GM12865 (cell line): ENCODE data around the gene USP24.
"Not testable (repeated sequence)": the region's sequence is repeated elsewhere in the genome, so short reads cannot be mapped to it uniquely, and the experiment has no call there.

Experiments
- DNase-seq: peaks from one replicate; pipeline ENCODE4 v3.0.0; 2010; ENCODE audit warnings: low read depth
- H3K4me3 ChIP-seq: 2 replicates; pipeline ENCODE4 v1.5.1; 2011; ENCODE audit warnings: mild to moderate bottlenecking, low read depth, low read length, control low read depth
- TF ChIP-seq, protein P1 (sequence below): IDR thresholded peaks from 2 replicates; pipeline ENCODE4 v1.5.1; 2011; ENCODE audit warnings: low read length, control low read depth, low read depth, inconsistent platforms; ENCODE audit not compliant: insufficient read depth; ENCODE audit errors: missing control alignments

Gene USP24

DNA sequence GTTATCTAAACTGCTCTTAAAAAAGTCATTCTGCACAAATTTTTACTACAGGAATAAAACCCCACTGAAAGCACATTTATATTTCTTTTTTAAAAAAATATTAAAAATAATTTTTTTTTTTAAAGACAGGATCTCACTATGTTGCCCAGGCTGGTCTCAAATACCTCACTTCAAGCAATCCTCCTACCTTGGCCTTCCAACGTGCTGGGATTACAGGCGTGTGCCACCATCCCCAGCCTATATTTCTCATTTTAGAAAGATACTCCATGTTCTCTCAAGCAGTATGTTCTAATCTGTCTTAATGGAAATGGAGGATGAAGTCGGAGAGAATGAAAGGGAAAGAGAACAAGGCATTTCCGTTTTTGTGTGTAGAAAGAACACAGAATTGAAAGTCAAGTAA, 17.1 kb downstream of the USP24 start:
- TF ChIP-seq, protein P1, sequence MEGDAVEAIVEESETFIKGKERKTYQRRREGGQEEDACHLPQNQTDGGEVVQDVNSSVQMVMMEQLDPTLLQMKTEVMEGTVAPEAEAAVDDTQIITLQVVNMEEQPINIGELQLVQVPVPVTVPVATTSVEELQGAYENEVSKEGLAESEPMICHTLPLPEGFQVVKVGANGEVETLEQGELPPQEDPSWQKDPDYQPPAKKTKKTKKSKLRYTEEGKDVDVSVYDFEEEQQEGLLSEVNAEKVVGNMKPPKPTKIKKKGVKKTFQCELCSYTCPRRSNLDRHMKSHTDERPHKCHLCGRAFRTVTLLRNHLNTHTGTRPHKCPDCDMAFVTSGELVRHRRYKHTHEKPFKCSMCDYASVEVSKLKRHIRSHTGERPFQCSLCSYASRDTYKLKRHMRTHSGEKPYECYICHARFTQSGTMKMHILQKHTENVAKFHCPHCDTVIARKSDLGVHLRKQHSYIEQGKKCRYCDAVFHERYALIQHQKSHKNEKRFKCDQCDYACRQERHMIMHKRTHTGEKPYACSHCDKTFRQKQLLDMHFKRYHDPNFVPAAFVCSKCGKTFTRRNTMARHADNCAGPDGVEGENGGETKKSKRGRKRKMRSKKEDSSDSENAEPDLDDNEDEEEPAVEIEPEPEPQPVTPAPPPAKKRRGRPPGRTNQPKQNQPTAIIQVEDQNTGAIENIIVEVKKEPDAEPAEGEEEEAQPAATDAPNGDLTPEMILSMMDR = no peak
- H3K4me3 ChIP-seq = no peak overlapping the region
- DNase-seq = no peak

DNA sequence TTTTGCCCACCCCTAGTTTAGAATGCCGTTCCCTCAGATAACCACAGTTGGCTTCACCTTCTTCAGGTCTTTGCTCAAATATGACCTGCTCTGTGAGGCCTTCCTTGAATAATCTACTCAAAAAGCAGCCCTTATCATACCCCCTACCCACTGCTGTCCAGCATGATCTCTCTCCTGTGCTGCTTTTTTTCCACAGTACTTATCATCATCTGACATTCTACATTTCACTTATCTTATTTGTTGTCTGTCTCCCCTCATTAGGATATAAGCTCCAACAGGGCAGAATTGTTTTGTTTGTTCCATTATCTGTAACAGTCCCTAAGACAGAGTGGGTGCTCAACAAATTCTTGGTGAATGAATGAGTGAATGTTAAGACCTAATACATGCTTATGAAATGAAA, 18.1 kb downstream of the USP24 start:
- TF ChIP-seq, protein P1 = no peak
- no peak overlapping the region for H3K4me3 ChIP-seq
- no peak for DNase-seq

DNA sequence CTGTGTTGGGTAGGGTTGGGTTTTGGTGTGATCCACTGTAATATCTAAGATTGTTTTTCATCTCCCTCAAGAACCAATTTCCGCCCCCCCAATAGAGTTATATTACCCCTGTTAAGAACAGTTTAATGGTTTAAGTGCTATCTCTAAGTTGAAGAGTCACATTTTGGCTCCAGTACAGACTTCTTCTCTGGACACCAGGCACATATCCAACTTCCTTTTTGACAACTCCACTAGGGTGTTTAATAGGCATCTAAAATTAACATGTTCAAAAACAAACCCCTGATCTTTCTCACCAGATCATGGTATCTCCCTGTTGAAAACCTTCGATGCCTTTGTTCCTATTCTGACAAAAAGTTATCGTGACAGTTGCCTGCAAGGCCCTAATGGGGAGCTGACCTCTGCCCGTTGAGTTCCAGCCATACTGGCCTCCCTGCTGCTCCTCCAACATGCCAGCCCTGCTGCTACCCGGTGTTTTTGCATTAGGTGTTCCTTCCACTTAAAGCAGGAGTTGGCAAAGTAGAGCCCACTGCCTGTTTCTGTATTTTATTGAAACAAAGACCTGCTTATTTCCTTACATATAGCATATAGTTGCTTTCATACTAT, 18.6 kb downstream of the USP24 start:
- DNase-seq = no peak
- TF ChIP-seq, protein P1 = no peak
- no peak overlapping the region for H3K4me3 ChIP-seq

DNA sequence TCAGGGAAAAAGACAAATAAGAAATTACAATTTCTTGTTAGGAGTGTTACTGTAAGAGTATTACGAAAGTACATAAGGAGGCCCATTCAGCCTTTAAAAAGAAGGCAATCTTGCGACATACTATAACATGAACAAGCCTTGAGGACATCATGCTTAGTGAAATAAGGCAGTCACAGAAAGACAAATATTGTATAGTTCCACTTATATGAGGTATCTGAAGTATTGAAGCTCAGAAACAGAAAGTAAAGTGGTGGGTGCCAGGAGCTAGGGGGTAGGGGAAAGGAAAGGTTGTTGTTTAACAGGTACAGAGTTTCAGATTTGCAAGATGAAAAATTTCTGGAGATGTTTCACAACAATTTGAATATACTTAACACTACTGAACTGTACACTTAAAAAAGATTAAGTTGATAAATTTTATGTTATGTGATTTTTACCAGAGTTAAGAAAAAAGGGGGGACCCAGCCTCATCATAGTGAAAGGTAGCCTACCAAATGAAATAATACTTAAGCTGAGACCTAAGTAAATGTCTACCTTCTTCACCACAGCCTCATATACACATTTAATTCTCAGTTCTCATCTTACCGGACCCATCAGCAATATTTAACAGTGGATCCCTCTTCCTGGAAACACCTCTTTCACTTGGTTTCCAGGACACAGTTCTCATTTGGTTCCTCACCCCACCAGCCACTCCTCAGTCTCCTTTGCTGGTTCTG, 19.5 kb downstream of the USP24 start:
- no peak overlapping the region for H3K4me3 ChIP-seq
- DNase-seq = peak; percentile 25
- TF ChIP-seq, protein P1 = no peak

DNA sequence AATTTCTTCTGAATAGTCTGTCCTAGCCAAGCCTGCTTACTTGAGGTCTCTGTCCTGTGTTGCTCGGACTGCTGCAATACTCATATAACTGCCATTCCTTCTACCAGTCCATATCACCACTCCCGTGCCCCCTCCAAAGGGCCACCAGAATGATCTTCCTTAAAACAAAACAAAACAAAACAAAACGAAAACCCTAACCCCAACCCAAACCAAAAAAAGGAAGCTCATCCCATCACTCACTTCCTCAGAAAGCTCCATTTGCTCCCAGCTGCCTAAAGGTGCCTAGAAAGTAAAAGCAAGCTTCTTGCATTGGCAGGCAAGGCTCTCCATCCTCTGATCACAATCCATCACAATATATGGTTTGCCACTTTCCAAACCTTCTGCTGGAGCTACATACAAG, 20.3 kb downstream of the USP24 start:
- no peak overlapping the region for H3K4me3 ChIP-seq
- TF ChIP-seq, protein P1 = no peak
- DNase-seq = no peak

DNA sequence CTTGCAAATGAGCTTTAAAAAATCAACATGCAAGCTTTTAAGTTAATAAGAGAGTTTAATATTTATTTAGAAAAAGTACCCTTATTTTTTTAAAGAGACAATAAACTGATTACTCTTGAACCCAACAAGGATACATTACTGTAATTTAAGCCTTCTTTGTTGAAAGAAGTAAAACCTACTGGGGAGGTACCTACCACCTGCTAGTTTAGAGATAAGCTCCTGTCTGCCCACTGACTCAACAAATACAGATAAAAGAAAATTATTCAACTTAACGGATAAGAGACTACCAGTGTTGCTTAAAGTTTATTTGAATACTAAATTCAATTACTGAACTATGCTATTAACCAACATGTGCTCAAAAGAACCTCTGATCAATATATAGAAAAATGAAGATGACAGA, 23.1 kb downstream of the USP24 start:
- DNase-seq = no peak
- TF ChIP-seq, protein P1 = no peak
- no peak overlapping the region for H3K4me3 ChIP-seq

DNA sequence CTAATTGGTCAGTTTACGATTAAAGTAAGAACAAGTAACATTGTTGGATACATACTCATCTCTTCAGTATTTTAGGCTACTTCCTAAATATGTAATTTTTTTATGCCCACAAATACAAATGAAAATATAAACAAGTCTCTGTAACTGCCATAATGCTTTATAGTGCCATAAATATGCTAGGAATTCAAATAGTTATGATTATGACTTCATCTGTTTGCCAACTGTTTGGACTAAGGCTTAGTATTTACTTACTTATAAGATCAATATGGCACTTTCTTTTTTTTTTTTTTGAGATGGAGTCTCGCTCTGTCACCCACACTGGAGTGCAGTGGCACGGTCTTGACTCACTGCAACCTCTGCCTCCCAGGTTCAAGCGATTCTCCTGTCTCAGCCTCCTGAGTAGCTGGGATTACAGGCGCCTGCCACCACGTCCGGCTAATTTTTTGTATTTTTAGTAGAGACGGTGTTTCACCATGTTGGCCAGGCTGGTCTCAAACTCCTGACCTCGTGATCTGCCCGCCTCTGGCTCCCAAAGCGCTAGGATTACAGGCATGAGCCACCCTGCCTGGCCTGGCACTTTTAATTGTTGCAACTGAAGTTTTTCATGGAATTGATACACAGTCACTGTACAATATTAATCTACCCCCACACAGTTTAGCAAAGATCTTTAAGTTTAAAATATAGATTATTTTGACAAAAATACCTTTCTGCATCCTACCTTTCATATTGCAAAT, 23.8 kb downstream of the USP24 start:
- not testable (repeated sequence) for DNase-seq, H3K4me3 ChIP-seq
